K562 (cell line): ENCODE measurements around the gene ITPR1. TPM values are rescaled to one million over a fixed set of nuclear protein-coding genes. Genes with fewer than 3 reads are reported as not detected.

Experiments used
- HCFC1 ChIP-seq: IDR thresholded peaks from 2 replicates; pipeline ENCODE4 v1.6.1; 2012; ENCODE audit warnings: low read depth, low read length, improper control_type of control experiment
- HIVEP1 ChIP-seq: fragments of 250-450 bp; sonication (Bioruptor Pico); IDR thresholded peaks from 2 replicates; pipeline ENCODE4 v1.4.0; 2020; ENCODE audit warnings: mild to moderate bottlenecking
- KLF13 ChIP-seq: fragments of 450-650 bp; IDR thresholded peaks from 2 replicates; pipeline ENCODE4 v1.6.1; 2016; ENCODE audit warnings: missing genetic modification characterization, low read depth, mild to moderate bottlenecking, missing compliant biosample characterization, moderate library complexity, borderline replicate concordance
- TCFL5 ChIP-seq: fragments of 250-450 bp; sonication (Bioruptor Pico); conservative IDR thresholded peaks from 2 replicates; pipeline ENCODE4 v1.6.1; 2021; ENCODE audit warnings: mild to moderate bottlenecking, moderate library complexity, matching md5 sums
- ZBED1 ChIP-seq: IDR thresholded peaks from 2 replicates; pipeline ENCODE4 v1.6.1; 2014
- ZNF75A ChIP-seq: fragments of 450-650 bp; formaldehyde crosslinking; IDR thresholded peaks from 2 replicates; pipeline ENCODE4 v1.4.0; 2020; ENCODE audit warnings: mild to moderate bottlenecking
- polyA plus RNA-seq, 8 experiments: library from polyadenylated mRNA; depleted of rRNA in 4 of 8; stranded (reverse) in 5 of 8; unstranded in 3 of 8; fragments of >200 nt; fragmentation: Nextera tagmentation in 2 of 8; fragmentation: Illumina TruSeq in 1 of 8; extraction: Ambion mirVana in 2 of 8; extraction: Trizol in 1 of 8; gene quantifications; 2 replicates each; pipeline versions ENCODE4 v1.2.1 to v1.2.3, GENCODE V29; 2011 to 2014; ENCODE audit warnings: inconsistent platforms in 1 of 8, missing spikeins in 1 of 8
- total RNA-seq, 7 experiments: library from RNA; depleted of rRNA in 6 of 7; stranded (reverse); fragments of >200 nt in 6 of 7; fragmentation: Illumina TruSeq in 2 of 7; extraction: Trizol in 2 of 7; gene quantifications; 2 replicates each; pipeline versions ENCODE4 v1.2.1 to v1.2.3, GENCODE V29; 2011 to 2021; ENCODE audit warnings: low replicate concordance in 1 of 7
- TF ChIP-seq, protein P1 (sequence below): fragments of 200-600 bp; sonication (generic); IDR thresholded peaks from one replicate; pipeline ENCODE4 v1.6.1; 2012; ENCODE audit warnings: mild to moderate bottlenecking, low read depth, low read length, inconsistent platforms

Gene ITPR1
- total and polyA plus RNA-seq, 9 of the 15 experiments (the other 6 are each of a cell fraction or from before 2014, with no cell fraction given), result 22.4 to 40.0 (median 27.4) TPM

DNA sequence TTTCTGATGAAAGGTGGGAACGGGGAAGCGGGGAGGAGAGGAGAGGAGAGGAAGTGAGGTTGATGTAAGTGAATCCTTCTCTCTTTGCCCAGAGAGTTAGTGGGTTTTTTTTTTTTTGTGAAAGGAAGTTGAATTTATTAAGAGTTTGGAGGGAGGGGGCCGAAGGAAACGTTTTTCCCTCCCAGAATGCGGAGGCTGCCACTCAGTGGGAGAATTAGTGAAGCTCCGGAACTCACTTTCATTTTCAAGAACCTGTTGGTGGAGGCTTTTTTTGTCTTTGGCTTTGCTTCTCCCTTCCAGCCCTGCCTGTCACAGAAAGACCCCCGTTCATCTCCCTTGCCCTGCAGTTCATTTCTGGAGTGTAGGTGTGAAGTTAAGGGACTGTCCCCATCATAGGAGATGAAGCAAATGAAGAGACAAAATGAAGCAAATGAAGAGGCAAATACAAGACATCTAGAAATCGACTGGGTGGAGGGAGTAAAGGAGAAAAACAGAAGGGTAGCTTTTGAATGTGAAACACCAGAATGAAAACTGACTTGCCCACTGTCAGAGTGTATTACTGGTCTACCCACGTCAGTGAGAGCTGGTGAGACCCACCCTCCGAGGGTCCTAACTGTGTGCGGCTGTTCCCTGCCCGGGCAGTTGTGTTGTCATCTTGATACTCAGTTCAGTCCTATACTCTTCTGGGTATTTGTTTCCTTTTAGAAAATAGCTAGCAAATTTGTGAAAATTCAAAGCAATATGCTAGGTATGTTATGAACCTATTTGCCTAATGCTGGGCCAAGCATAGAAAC lies 91.5 kb downstream of the ITPR1 start (continued):
- TF ChIP-seq, protein P1, sequence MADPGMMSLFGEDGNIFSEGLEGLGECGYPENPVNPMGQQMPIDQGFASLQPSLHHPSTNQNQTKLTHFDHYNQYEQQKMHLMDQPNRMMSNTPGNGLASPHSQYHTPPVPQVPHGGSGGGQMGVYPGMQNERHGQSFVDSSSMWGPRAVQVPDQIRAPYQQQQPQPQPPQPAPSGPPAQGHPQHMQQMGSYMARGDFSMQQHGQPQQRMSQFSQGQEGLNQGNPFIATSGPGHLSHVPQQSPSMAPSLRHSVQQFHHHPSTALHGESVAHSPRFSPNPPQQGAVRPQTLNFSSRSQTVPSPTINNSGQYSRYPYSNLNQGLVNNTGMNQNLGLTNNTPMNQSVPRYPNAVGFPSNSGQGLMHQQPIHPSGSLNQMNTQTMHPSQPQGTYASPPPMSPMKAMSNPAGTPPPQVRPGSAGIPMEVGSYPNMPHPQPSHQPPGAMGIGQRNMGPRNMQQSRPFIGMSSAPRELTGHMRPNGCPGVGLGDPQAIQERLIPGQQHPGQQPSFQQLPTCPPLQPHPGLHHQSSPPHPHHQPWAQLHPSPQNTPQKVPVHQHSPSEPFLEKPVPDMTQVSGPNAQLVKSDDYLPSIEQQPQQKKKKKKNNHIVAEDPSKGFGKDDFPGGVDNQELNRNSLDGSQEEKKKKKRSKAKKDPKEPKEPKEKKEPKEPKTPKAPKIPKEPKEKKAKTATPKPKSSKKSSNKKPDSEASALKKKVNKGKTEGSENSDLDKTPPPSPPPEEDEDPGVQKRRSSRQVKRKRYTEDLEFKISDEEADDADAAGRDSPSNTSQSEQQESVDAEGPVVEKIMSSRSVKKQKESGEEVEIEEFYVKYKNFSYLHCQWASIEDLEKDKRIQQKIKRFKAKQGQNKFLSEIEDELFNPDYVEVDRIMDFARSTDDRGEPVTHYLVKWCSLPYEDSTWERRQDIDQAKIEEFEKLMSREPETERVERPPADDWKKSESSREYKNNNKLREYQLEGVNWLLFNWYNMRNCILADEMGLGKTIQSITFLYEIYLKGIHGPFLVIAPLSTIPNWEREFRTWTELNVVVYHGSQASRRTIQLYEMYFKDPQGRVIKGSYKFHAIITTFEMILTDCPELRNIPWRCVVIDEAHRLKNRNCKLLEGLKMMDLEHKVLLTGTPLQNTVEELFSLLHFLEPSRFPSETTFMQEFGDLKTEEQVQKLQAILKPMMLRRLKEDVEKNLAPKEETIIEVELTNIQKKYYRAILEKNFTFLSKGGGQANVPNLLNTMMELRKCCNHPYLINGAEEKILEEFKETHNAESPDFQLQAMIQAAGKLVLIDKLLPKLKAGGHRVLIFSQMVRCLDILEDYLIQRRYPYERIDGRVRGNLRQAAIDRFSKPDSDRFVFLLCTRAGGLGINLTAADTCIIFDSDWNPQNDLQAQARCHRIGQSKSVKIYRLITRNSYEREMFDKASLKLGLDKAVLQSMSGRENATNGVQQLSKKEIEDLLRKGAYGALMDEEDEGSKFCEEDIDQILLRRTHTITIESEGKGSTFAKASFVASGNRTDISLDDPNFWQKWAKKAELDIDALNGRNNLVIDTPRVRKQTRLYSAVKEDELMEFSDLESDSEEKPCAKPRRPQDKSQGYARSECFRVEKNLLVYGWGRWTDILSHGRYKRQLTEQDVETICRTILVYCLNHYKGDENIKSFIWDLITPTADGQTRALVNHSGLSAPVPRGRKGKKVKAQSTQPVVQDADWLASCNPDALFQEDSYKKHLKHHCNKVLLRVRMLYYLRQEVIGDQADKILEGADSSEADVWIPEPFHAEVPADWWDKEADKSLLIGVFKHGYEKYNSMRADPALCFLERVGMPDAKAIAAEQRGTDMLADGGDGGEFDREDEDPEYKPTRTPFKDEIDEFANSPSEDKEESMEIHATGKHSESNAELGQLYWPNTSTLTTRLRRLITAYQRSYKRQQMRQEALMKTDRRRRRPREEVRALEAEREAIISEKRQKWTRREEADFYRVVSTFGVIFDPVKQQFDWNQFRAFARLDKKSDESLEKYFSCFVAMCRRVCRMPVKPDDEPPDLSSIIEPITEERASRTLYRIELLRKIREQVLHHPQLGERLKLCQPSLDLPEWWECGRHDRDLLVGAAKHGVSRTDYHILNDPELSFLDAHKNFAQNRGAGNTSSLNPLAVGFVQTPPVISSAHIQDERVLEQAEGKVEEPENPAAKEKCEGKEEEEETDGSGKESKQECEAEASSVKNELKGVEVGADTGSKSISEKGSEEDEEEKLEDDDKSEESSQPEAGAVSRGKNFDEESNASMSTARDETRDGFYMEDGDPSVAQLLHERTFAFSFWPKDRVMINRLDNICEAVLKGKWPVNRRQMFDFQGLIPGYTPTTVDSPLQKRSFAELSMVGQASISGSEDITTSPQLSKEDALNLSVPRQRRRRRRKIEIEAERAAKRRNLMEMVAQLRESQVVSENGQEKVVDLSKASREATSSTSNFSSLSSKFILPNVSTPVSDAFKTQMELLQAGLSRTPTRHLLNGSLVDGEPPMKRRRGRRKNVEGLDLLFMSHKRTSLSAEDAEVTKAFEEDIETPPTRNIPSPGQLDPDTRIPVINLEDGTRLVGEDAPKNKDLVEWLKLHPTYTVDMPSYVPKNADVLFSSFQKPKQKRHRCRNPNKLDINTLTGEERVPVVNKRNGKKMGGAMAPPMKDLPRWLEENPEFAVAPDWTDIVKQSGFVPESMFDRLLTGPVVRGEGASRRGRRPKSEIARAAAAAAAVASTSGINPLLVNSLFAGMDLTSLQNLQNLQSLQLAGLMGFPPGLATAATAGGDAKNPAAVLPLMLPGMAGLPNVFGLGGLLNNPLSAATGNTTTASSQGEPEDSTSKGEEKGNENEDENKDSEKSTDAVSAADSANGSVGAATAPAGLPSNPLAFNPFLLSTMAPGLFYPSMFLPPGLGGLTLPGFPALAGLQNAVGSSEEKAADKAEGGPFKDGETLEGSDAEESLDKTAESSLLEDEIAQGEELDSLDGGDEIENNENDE, result no peak
- TF ChIP-seq HIVEP1 (CRISPR knock-in tag), result no peak
- no peak for TF ChIP-seq KLF13 (tag)
- TF ChIP-seq ZBED1, result no peak
- TF ChIP-seq TCFL5 (CRISPR knock-in tag), result no peak
- no peak for TF ChIP-seq ZNF75A (CRISPR knock-in tag)
- TF ChIP-seq HCFC1, result no peak
